PFSK-1 (cell line): ENCODE results near the gene IKBKE.

Source experiments
- FOXP2 ChIP-seq: optimal IDR thresholded peaks from 2 replicates; pipeline ENCODE3; 2011; ENCODE audit warnings: borderline replicate concordance, control low read depth, inconsistent platforms; ENCODE audit not compliant: insufficient read depth; ENCODE audit errors: extremely low read length, extremely low read depth
- POLR2AphosphoS5 ChIP-seq: IDR thresholded peaks from 2 replicates; pipeline ENCODE4 v1.6.1; 2012; ENCODE audit warnings: low read depth, mild to moderate bottlenecking, control low read depth, low read length, moderate library complexity
- REST ChIP-seq, 2 experiments: IDR thresholded peaks; 2 replicates each; pipeline versions ENCODE4 v1.6.1 to v1.8.0; 2011 to 2012; ENCODE audit warnings: low read depth in 2 of 2, low read length in 2 of 2, control low read depth in 1 of 2, inconsistent platforms in 1 of 2, mild to moderate bottlenecking in 1 of 2, moderate library complexity in 1 of 2; ENCODE audit not compliant: insufficient read depth in 1 of 2
- SIN3A ChIP-seq: IDR thresholded peaks from 2 replicates; pipeline ENCODE4 v1.6.1; 2012; ENCODE audit warnings: mild to moderate bottlenecking, low read length, moderate library complexity, borderline replicate concordance; ENCODE audit not compliant: insufficient read depth
- TAF1 ChIP-seq: IDR thresholded peaks from 2 replicates; pipeline ENCODE4 v1.6.1; 2012; ENCODE audit warnings: low read length, control low read depth, borderline replicate concordance; ENCODE audit not compliant: insufficient read depth

The IKBKE gene

GRCh38 chr1:206463137-206463536, 7.1 kb upstream of the IKBKE start:
- no peak for TF ChIP-seq POLR2AphosphoS5
- no peak for TF ChIP-seq TAF1
- no peak for TF ChIP-seq FOXP2

GRCh38 chr1:206463911-206464310, 6.4 kb upstream of the IKBKE start:
- no peak for TF ChIP-seq TAF1
- TF ChIP-seq FOXP2: no peak
- no peak for TF ChIP-seq POLR2AphosphoS5
- no peak for TF ChIP-seq SIN3A
- TF ChIP-seq REST (IDR thresholded peaks at IDR 0.05; ENCODE audit: insufficient read depth in 1 of 2, low read depth in 2 of 2, low read length in 2 of 2): no peak

GRCh38 chr1:206464456-206464964, 5.8 kb upstream of the IKBKE start:
- no peak for TF ChIP-seq TAF1
- no peak for TF ChIP-seq SIN3A
- TF ChIP-seq FOXP2: no peak

- TF ChIP-seq TAF1 (no peak), REST (IDR thresholded peaks at IDR 0.05; ENCODE audit: insufficient read depth in 1 of 2, low read depth in 2 of 2, low read length in 2 of 2) (no peak), POLR2AphosphoS5 (no peak), FOXP2 (no peak), SIN3A (no peak)
These were observed 4.3 kb upstream of the IKBKE start for GRCh38 chr1:206465951-206466350.

- no peak for TF ChIP-seq FOXP2
- no peak for TF ChIP-seq REST (IDR thresholded peaks at IDR 0.05; ENCODE audit: insufficient read depth in 1 of 2, low read depth in 2 of 2, low read length in 2 of 2)
- TF ChIP-seq TAF1: no peak
- TF ChIP-seq POLR2AphosphoS5: no peak
- no peak for TF ChIP-seq SIN3A
These were observed 3.2 kb upstream of the IKBKE start for GRCh38 chr1:206466840-206467649.

- TF ChIP-seq POLR2AphosphoS5 (no peak), REST (IDR thresholded peaks at IDR 0.05; ENCODE audit: insufficient read depth in 1 of 2, low read depth in 2 of 2, low read length in 2 of 2) (no peak), SIN3A (no peak), TAF1 (no peak), FOXP2 (no peak)
These were observed 2.4 kb upstream of the IKBKE start for GRCh38 chr1:206467915-206468314.
